ENCODE results near the gene RFC1. TPM values are rescaled to one million over a fixed set of nuclear protein-coding genes. Genes with fewer than 3 reads are reported as not detected.
"Not testable (repeated sequence)": the region's sequence is repeated elsewhere in the genome, so short reads cannot be mapped to it uniquely, and the experiment has no call there.

RFC1 gene
- total RNA-seq, 4 donors from 2014 or later: 54.7 to 166 (median 77.6) TPM

- Histone ChIP-seq H3K4me3 (peak overlapping the region; percentile 21 to 32), H3K4me1 (no peaks in the 10 kb centered on the region), H3K36me3 (peaks cover 0 to 3% of the 10 kb centered on the region in 2 donors), H3K9me3 (no peaks in the 10 kb centered on the region), H3K27me3 (no peaks in the 10 kb centered on the region), H3K27ac (peak overlapping the region; percentile 70 to 89)
- intact Hi-C loops (cut with DNase I; ENCODE audit: low total_unique reads): no loop called here
- DNase-seq: no peak
- TF ChIP-seq CTCF (IDR thresholded peaks at IDR 0.05): no peak
- no peak for TF ChIP-seq POLR2A (IDR thresholded peaks at IDR 0.05)
Measured at GRCh38 chr4:39353478-39354253, 12.5 kb downstream of the RFC1 start.

GRCh38 chr4:39353149-39353477 is 13.0 kb downstream of the RFC1 start:
- H3K27me3 ChIP-seq: not testable (repeated sequence)

GRCh38 chr4:39349326-39349725 is 16.8 kb downstream of the RFC1 start:
- no peak for TF ChIP-seq CTCF (IDR thresholded peaks at IDR 0.05)
- TF ChIP-seq POLR2A (IDR thresholded peaks at IDR 0.05): no peak
- Histone ChIP-seq H3K27ac (no peak overlapping the region), H3K9me3 (no peaks in the 10 kb centered on the region), H3K27me3 (no peaks in the 10 kb centered on the region), H3K4me3 (no peak overlapping the region), H3K4me1 (no peaks in the 10 kb centered on the region), H3K36me3 (peaks cover 0 to 3% of the 10 kb centered on the region in 2 donors)
- intact Hi-C loops (cut with DNase I; ENCODE audit: low total_unique reads): no loop called here
- DNase-seq: no peak

More at GRCh38 chr4:39353149-39353477, 13.0 kb downstream of the RFC1 start:
- H3K36me3 ChIP-seq; H3K9me3 ChIP-seq; intact Hi-C loops (cut with DNase I; ENCODE audit: low total_unique reads); DNase-seq; H3K4me1 ChIP-seq: not testable (repeated sequence)
- peak overlapping the region; percentile 70 to 89 for H3K27ac ChIP-seq
- H3K4me3 ChIP-seq: peak overlapping the region; percentile 21 to 32

GRCh38 chr4:39348371-39349315 is 17.5 kb downstream of the RFC1 start:
- peaks cover 0 to 3% of the 10 kb centered on the region in 2 donors for H3K36me3 ChIP-seq
- H3K9me3 ChIP-seq: no peaks in the 10 kb centered on the region
- no peaks in the 10 kb centered on the region for H3K27me3 ChIP-seq
- H3K4me3 ChIP-seq: no peak overlapping the region
- intact Hi-C loops (cut with DNase I; ENCODE audit: low total_unique reads): no loop called here
- TF ChIP-seq POLR2A (IDR thresholded peaks at IDR 0.05): no peak
- no peak for TF ChIP-seq CTCF (IDR thresholded peaks at IDR 0.05)
- H3K27ac ChIP-seq: no peak overlapping the region
- no peaks in the 10 kb centered on the region for H3K4me1 ChIP-seq
- DNase-seq: no peak

GRCh38 chr4:39346856-39347519 is 19.2 kb downstream of the RFC1 start:
- Histone ChIP-seq H3K27ac (no peak overlapping the region), H3K27me3 (no peaks in the 10 kb centered on the region), H3K4me1 (no peaks in the 10 kb centered on the region), H3K36me3 (peaks cover 0 to 3% of the 10 kb centered on the region in 2 donors), H3K4me3 (no peak overlapping the region), H3K9me3 (no peaks in the 10 kb centered on the region)
- no peak for DNase-seq
- no peak for TF ChIP-seq POLR2A (IDR thresholded peaks at IDR 0.05)
- TF ChIP-seq CTCF (IDR thresholded peaks at IDR 0.05): no peak
- intact Hi-C loops (cut with DNase I; ENCODE audit: low total_unique reads): no loop called here

All from uterus (tissue), 4 donors.